Fibroblast of skin of right biceps (primary cell): ENCODE data around the gene KCNMB2.
"Not testable (repeated sequence)": the region's sequence is repeated elsewhere in the genome, so short reads cannot be mapped to it uniquely, and the experiment has no call there.

Source experiments
- DNase-seq: peaks from one replicate; pipeline ENCODE4 v3.0.0-alpha.2; 2013

KCNMB2 gene

GRCh38 chr3:178536211-178537079 is at the start of gene KCNMB2:
Gene KCNMB2 (plus strand): TSS chr3:178536436.
- peak; percentile 36 for DNase-seq

DNA sequence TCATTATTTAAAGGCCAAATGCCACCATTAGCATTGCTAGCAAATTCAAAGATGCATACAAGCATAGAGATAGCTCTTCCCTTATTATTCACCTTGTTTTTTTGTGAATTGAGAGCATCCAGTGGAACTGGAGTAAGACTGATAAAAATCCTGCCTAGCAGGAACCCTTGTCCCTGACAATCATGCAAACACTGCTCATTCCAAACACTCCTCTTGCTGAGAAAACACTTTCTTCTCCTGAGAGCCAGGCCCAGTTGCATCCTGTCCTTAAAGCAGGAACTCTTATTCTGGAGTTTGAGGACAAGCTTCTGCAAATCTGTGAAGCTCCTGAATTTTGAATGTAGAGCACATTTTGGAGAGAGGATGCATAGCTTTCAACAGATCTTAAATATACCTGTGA is 49.3 kb upstream of the KCNMB2 start:
- no peak for DNase-seq

DNA sequence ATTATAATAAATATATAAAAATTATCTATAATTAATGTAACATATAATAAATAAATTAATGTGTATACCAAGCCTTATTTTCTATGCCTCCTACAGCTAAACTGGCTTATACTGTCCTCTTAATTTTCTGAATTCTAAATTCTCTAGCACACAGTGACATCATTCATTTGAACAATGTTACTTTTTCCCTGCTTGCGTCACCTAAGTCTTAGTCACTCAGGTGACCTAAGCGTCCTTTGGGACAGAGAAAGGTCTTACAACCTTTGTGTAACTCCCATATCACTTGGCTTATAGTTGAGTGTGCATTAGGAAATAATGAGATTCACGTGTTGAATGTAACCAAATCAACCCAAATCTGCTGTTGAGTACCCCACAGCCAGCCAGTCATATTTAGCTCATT is 48.5 kb upstream of the KCNMB2 start:
- DNase-seq: no peak

- no peak for DNase-seq
Measured at GRCh38 chr3:178491751-178492150, 44.5 kb upstream of the KCNMB2 start.

DNA sequence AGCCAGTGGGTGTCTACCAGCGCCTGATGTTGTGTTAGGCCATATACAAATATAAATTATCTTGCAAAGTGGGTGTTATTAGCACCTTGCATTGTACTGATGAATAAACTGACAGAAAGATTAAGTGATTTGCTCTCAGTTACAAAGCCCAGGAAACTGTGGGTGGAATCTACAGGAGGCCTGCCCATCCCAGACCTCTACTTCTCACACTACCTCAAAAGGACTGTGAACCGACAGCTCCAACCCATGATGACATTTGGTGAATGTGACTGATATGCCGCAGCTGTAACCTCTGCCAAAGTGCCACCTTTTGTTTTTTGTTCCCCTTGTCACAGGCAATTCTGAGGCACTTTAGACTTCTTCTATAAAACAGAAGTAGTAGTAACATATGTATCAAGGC is 43.7 kb upstream of the KCNMB2 start:
- no peak for DNase-seq

DNA sequence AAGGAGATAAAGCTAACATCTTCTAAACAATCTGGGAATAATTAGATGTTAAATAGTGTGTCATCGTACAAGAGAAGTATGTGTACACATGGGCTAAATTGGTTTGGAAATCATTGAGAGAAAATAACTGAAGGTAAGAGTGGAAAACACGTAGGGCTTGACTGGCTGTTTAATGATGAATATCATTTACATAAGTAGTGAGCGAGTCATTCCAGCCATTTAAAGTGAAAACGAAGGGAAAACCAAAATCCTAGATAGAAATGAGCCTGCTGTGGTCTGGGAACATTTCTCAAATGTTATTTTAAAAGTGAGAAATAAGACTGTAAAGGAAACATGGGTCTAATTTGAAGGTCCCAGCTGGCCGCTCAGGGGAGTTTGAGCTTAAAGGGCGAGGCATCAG is 41.9 kb upstream of the KCNMB2 start:
- peak; percentile 81 for DNase-seq

GRCh38 chr3:178496911-178497310 is 39.3 kb upstream of the KCNMB2 start:
- DNase-seq: no peak

GRCh38 chr3:178498871-178499270 is 37.4 kb upstream of the KCNMB2 start:
- DNase-seq: peak; percentile 38

GRCh38 chr3:178500631-178501030 is 35.6 kb upstream of the KCNMB2 start:
- peak; percentile 77 for DNase-seq

GRCh38 chr3:178504128-178504527 is 32.1 kb upstream of the KCNMB2 start:
- DNase-seq: no peak

DNA sequence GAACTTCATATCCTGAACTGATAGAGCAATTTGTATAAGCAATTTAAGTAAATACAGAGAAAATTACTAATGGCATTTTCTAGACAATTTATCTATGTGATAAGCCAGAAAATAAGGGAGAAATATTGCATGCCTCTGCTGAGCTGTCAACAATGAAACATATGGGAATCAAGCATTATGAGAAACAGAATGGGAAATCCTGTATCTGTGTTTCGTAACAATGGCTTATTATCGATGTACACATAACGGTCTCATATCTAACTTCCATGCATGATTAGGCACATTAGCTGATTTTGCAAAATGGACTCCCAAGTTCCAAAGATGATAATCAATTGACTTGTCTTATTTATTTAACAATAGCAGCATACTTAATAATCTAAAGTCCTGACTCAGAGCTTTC is 30.4 kb upstream of the KCNMB2 start:
- DNase-seq: no peak

GRCh38 chr3:178507507-178508442 is 28.5 kb upstream of the KCNMB2 start:
- DNase-seq: no peak

DNA sequence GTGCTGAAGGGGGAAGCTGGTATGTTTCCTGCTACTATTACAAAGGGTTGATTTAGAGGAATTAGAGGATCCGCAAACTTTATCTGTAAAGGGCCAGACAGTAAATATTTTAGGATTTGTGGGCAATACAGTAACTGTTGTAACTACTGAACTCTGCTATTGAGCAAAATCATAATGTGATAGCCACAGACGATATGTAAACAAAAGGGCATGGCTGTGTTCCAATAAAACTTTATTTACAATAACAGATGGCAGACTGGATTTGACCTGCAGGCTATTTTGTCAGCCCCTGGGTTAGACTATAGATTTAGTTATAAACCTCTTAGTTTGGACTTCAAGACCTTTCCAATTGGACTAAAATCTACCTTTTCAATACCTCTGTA is 27.8 kb upstream of the KCNMB2 start:
- DNase-seq: no peak

GRCh38 chr3:178510496-178510895 is 25.7 kb upstream of the KCNMB2 start:
- DNase-seq: no peak

- DNase-seq: no peak
Measured at GRCh38 chr3:178512647-178513046, 23.6 kb upstream of the KCNMB2 start.

- DNase-seq: peak; percentile 80
Measured at GRCh38 chr3:178513546-178514380, 22.5 kb upstream of the KCNMB2 start.

DNA sequence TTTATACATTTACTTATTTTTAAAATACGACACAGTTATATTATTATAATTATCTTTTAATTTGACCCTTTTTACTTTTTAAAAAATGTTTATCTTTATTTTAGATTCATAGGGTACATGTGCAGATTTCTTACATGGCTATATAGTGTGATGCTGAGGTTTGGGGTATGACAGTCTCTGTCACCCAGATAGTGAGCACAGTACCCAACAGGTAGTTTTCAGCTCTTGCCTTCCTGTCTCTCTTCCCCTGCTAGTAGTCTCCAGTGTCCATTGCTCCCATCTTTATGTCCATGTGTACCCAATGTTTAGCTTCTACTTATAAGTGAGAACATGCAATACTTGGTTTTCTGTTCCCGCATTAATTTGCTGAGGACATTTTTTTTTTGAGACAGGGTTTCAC is 21.8 kb upstream of the KCNMB2 start:
- DNase-seq: no peak

- DNase-seq: not testable (repeated sequence)
Measured at GRCh38 chr3:178515076-178515744, 21.0 kb upstream of the KCNMB2 start.

GRCh38 chr3:178517665-178518334 is 18.4 kb upstream of the KCNMB2 start:
- DNase-seq: no peak

- DNase-seq: peak; percentile 67
Measured at GRCh38 chr3:178518660-178519396, 17.4 kb upstream of the KCNMB2 start.

DNA sequence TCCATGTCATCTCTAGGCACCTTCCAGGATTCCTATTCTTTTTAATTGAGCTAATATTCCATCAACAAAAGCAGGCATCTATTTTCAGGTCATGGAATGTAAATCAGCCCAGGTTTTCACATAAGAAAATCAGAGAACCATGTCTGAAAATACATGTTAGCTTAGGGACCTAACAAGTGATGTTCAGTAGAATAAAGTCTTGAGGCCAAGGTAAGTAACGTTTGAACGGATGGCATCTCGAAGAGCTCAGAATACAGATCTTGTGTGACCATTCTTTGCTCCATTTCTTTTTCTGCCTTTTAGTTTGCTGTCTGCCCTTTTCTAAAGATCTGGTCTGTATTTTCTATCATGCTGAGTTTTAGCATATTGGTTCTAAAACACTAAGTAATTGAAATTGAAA is 16.5 kb upstream of the KCNMB2 start:
- no peak for DNase-seq
